ENCODE measurements around the gene GMCL2.

GMCL2 gene, protein sequence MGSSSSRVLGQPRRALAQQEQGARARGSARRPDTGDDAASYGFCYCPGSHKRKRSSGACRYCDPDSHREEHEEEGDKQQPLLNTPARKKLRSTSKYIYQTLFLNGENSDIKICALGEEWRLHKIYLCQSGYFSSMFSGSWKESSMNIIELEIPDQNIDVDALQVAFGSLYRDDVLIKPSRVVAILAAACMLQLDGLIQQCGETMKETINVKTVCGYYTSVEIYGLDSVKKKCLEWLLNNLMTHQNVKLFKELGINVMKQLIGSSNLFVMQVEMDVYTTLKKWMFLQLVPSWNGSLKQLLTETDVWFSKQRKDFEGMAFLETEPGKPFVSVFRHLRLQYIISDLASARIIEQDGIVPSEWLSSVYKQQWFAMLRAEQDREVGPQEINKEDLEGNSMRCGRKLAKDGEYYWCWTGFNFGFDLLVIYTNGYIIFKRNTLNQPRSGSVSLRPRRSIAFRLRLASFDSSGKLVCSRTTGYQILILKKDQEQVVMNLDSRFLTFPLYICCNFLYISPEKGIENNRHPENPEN

DNA sequence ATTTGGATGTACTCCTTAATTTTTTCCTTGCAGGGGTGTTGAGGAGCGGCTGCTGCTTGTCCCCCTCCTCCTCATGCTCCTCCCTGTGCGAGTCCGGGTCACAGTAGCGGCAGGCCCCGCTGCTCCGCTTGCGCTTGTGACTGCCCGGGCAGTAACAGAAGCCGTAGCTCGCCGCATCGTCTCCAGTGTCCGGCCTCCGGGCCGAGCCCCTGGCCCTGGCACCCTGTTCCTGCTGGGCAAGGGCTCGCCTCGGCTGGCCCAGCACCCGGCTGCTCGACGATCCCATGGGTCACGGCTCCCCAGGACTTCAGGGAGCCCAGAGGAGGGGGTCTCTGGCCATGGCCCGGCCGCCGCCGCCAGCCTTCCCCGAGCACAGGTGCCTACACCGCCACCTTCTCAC is at the start of gene GMCL2:
Gene GMCL2, minus strand, starts transcription at position 358 of the 400 bp plus-strand sequence. Its CDS starts 72 bp downstream, at position 286.
- H3K9me3 ChIP-seq (ENCODE audit: control insufficient read depth in 1 of 2, low read length in 2 of 2) = no peaks in the 10 kb centered on the region
- no peak within 1 kb of the TSS for H3K27ac ChIP-seq (ENCODE audit: low read depth, low read length)
- H3K4me1 ChIP-seq (ENCODE audit: control insufficient read depth in 1 of 2, insufficient read depth in 2 of 2, low read length in 2 of 2) = no peaks in the 10 kb centered on the region
- H3K36me3 ChIP-seq (ENCODE audit: control insufficient read depth in 1 of 2, insufficient read depth in 2 of 2, low read length in 2 of 2) = no peaks in the 10 kb centered on the region
- H3K9ac ChIP-seq (ENCODE audit: low read depth in 1 of 2, low read length in 2 of 2) = no peak within 1 kb of the TSS
- no peak within 1 kb of the TSS for H3K4me3 ChIP-seq (ENCODE audit: low read depth in 1 of 2, low read length in 2 of 2)
- H3K27me3 ChIP-seq (ENCODE audit: control insufficient read depth in 1 of 2, insufficient read depth in 2 of 2, low read length in 2 of 2) = no peaks in the 10 kb centered on the region

DNA sequence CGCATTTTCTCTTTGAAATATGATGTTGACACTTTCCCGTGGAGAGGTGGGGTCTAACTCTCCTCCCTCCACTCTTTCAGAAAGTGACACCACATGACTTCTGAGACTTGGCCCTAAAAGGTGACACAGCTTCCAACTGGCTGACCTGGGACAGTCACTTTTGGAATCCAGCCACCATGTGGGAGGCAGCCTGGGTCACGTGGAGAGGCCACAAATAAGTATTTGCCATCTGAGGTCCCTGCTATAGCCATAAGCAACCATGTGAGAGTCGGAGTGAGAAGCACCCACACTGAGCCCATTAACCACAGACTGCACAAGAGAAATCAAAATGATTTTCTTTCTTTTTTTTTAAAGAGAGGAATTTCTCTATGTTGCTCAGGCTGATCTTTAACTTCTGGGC is 49.5 kb upstream of the GMCL2 start:
- Histone ChIP-seq H3K4me3 (ENCODE audit: low read depth in 1 of 2, low read length in 2 of 2) (no peak overlapping the region), H3K9me3 (ENCODE audit: control insufficient read depth in 1 of 2, low read length in 2 of 2) (no peaks in the 10 kb centered on the region), H3K27me3 (ENCODE audit: control insufficient read depth in 1 of 2, insufficient read depth in 2 of 2, low read length in 2 of 2) (no peaks in the 10 kb centered on the region), H3K4me1 (ENCODE audit: control insufficient read depth in 1 of 2, insufficient read depth in 2 of 2, low read length in 2 of 2) (peaks cover 37 to 43% of the 10 kb centered on the region in 2 donors), H3K36me3 (ENCODE audit: control insufficient read depth in 1 of 2, insufficient read depth in 2 of 2, low read length in 2 of 2) (no peaks in the 10 kb centered on the region), H3K27ac (ENCODE audit: low read depth, low read length) (no peak overlapping the region), H3K9ac (ENCODE audit: low read depth in 1 of 2, low read length in 2 of 2) (no peak overlapping the region)

DNA sequence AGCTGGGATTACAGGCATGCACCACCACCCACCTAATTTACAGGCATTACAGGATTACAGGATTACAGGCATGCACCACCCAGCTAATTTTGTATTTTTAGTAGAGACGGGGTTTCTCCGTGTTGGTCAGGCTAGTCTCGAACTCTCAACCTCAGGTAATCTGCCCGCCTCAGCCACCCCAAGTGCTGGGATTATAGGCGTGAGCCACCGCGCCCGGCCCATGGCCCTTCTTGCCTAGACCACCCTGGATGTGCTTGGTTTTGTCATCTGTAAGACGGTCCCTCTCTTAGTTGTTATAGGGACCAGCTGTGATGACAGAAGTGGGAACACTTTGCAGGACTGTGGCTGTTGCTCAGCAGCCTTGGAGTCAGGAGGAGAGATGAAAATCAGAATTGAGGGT is 49.0 kb upstream of the GMCL2 start:
- H3K4me3 ChIP-seq (ENCODE audit: low read depth in 1 of 2, low read length in 2 of 2) = no peak overlapping the region
- no peaks in the 10 kb centered on the region for H3K27me3 ChIP-seq (ENCODE audit: control insufficient read depth in 1 of 2, insufficient read depth in 2 of 2, low read length in 2 of 2)
- peaks cover under 1 to 2% of the 10 kb centered on the region in 2 donors for H3K36me3 ChIP-seq (ENCODE audit: control insufficient read depth in 1 of 2, insufficient read depth in 2 of 2, low read length in 2 of 2)
- no peak overlapping the region for H3K9ac ChIP-seq (ENCODE audit: low read depth in 1 of 2, low read length in 2 of 2)
- no peak overlapping the region for H3K27ac ChIP-seq (ENCODE audit: low read depth, low read length)
- H3K9me3 ChIP-seq (ENCODE audit: control insufficient read depth in 1 of 2, low read length in 2 of 2) = no peaks in the 10 kb centered on the region
- H3K4me1 ChIP-seq (ENCODE audit: control insufficient read depth in 1 of 2, insufficient read depth in 2 of 2, low read length in 2 of 2) = peaks cover 43 to 49% of the 10 kb centered on the region in 2 donors

DNA sequence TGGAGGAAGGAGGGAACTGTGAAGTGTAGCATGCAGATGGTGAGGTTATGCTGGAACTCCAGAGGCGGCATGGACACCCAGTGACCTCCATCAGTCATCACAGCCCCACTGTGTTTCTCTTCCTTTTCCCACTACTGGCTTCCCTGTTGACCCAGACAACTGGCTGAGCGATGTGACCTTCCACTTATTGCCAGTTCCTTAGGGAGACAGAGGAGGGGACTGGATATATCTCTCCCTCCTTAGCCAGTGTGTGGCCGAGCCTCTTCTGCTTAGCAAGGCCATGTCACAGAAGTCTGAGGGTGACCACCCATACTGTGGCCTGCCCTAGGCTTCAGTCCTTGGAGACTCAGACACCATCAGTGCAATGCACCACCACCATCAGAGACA is 48.4 kb upstream of the GMCL2 start:
- H3K27me3 ChIP-seq (ENCODE audit: control insufficient read depth in 1 of 2, insufficient read depth in 2 of 2, low read length in 2 of 2) = no peaks in the 10 kb centered on the region
- H3K27ac ChIP-seq (ENCODE audit: low read depth, low read length) = no peak overlapping the region
- peaks cover 4 to 5% of the 10 kb centered on the region in 2 donors for H3K36me3 ChIP-seq (ENCODE audit: control insufficient read depth in 1 of 2, insufficient read depth in 2 of 2, low read length in 2 of 2)
- H3K4me3 ChIP-seq (ENCODE audit: low read depth in 1 of 2, low read length in 2 of 2) = no peak overlapping the region
- no peak overlapping the region for H3K9ac ChIP-seq (ENCODE audit: low read depth in 1 of 2, low read length in 2 of 2)
- H3K9me3 ChIP-seq (ENCODE audit: control insufficient read depth in 1 of 2, low read length in 2 of 2) = no peaks in the 10 kb centered on the region
- peaks cover 48 to 54% of the 10 kb centered on the region in 2 donors for H3K4me1 ChIP-seq (ENCODE audit: control insufficient read depth in 1 of 2, insufficient read depth in 2 of 2, low read length in 2 of 2)

DNA sequence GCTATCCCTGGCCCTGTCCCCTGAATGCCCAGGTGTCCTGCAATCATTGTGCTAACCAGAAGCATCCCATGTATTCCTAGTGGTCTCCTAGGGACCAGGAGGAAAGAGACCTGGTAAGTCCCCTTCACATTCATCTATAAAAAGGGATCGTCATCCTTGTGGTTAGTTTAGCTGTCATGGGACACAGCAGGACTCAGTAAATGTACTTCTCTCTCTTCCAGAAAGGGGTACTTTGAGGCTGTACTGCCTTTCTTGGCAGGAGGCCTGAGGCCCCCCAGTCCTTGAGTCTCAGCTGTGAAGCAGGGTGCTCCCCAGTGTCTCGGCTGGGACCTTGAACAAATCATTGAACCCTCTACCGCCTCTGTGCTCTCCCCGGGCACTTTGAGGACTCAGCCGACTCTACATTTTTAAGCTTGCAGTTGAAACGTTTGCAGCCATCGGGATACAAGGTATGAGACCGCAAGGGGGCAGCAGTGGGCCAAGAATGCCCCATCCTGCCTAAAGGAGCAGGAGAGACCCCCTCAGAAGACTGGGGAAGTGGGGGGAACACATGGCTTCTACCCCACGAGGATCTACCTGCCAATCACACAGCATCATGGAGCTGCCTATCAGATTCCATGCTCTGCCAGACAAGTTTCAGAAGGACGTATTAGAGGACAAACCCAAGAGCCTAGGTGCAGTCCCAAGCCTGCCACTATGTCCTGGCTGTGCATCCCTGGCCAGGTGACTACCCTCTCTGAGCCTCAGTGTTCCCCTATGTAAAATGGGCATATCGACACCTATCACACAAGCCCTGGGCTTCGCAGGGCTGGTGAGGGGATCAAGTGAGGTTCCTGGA is 47.8 kb upstream of the GMCL2 start:
- peak overlapping the region in 1 of 2 donors; percentile 6 for H3K9ac ChIP-seq (ENCODE audit: low read depth in 1 of 2, low read length in 2 of 2)
- no peaks in the 10 kb centered on the region for H3K27me3 ChIP-seq (ENCODE audit: control insufficient read depth in 1 of 2, insufficient read depth in 2 of 2, low read length in 2 of 2)
- H3K4me1 ChIP-seq (ENCODE audit: control insufficient read depth in 1 of 2, insufficient read depth in 2 of 2, low read length in 2 of 2) = peaks cover 53 to 54% of the 10 kb centered on the region in 2 donors
- H3K36me3 ChIP-seq (ENCODE audit: control insufficient read depth in 1 of 2, insufficient read depth in 2 of 2, low read length in 2 of 2) = peaks cover 6% of the 10 kb centered on the region in 2 donors
- H3K27ac ChIP-seq (ENCODE audit: low read depth, low read length) = no peak overlapping the region
- no peak overlapping the region for H3K4me3 ChIP-seq (ENCODE audit: low read depth in 1 of 2, low read length in 2 of 2)
- H3K9me3 ChIP-seq (ENCODE audit: control insufficient read depth in 1 of 2, low read length in 2 of 2) = no peaks in the 10 kb centered on the region

DNA sequence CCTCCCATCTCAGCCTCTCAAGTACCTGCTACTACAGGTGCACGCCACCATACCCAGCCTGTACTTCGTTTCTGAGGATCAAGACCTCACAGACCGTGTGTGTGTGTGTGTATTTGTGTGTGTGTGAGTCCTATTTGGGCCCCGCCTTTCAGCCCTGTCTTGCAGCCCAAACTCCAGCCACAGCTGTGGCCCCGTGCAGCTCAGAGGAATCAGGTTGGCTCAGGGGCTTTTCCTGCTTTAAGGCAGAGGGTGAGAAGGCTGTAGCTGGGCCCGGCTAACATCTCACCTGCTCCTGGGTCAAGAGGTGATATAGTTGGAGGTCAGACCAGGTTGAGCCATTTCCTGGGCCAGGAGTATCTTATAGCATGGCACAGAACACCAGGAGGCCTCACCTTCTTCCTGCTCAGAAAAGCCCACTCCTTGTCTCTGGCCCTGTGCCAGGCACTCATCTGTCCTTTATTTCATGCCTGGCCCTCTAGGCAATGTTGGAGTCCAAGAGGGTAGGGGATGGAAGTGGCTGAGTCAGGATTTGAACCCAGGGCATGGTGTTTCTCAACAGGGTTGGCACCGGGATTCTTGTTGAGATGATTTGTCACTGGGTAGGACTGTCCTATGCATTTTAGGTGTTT is 47.1 kb upstream of the GMCL2 start:
- Histone ChIP-seq H3K36me3 (ENCODE audit: control insufficient read depth in 1 of 2, insufficient read depth in 2 of 2, low read length in 2 of 2) (peaks cover 13% of the 10 kb centered on the region in 2 donors), H3K9me3 (ENCODE audit: control insufficient read depth in 1 of 2, low read length in 2 of 2) (no peaks in the 10 kb centered on the region), H3K4me3 (ENCODE audit: low read depth in 1 of 2, low read length in 2 of 2) (no peak overlapping the region), H3K27me3 (ENCODE audit: control insufficient read depth in 1 of 2, insufficient read depth in 2 of 2, low read length in 2 of 2) (no peaks in the 10 kb centered on the region), H3K9ac (ENCODE audit: low read depth in 1 of 2, low read length in 2 of 2) (no peak overlapping the region), H3K4me1 (ENCODE audit: control insufficient read depth in 1 of 2, insufficient read depth in 2 of 2, low read length in 2 of 2) (peaks cover 59% of the 10 kb centered on the region in 2 donors), H3K27ac (ENCODE audit: low read depth, low read length) (no peak overlapping the region)

DNA sequence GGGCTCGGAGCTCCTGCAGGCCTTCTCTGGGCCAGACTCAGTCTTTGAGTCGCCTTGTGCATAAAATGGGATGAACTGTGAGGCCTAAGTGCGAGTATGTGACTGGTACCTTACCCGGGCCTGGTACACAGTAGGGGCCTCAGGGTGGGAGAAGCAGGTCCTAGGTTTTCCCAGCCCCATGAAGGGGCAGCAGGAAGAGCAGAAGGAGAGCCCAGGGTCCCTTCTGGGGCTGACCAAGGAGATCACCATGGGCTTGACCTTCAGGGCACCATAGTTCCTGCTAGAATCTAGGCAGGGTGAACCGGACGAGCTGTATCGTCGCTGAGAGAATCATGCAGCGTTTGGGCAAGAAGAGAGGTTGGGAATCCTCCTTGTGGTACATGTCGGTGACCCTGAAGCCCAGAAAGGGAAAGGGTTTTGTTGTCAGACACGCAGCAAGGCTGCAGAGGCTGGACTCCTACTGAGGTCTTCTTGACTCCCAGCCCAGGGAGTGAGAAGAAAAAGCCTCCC is 45.8 kb upstream of the GMCL2 start:
- Histone ChIP-seq H3K4me3 (ENCODE audit: low read depth in 1 of 2, low read length in 2 of 2) (peak overlapping the region; percentile 78 to 91), H3K9ac (ENCODE audit: low read depth in 1 of 2, low read length in 2 of 2) (peak overlapping the region; percentile 88 to 91), H3K4me1 (ENCODE audit: control insufficient read depth in 1 of 2, insufficient read depth in 2 of 2, low read length in 2 of 2) (peaks cover 51 to 55% of the 10 kb centered on the region in 2 donors), H3K9me3 (ENCODE audit: control insufficient read depth in 1 of 2, low read length in 2 of 2) (no peaks in the 10 kb centered on the region), H3K36me3 (ENCODE audit: control insufficient read depth in 1 of 2, insufficient read depth in 2 of 2, low read length in 2 of 2) (peaks cover 24 to 25% of the 10 kb centered on the region in 2 donors), H3K27me3 (ENCODE audit: control insufficient read depth in 1 of 2, insufficient read depth in 2 of 2, low read length in 2 of 2) (no peaks in the 10 kb centered on the region), H3K27ac (ENCODE audit: low read depth, low read length) (peak overlapping the region; percentile 93)

DNA sequence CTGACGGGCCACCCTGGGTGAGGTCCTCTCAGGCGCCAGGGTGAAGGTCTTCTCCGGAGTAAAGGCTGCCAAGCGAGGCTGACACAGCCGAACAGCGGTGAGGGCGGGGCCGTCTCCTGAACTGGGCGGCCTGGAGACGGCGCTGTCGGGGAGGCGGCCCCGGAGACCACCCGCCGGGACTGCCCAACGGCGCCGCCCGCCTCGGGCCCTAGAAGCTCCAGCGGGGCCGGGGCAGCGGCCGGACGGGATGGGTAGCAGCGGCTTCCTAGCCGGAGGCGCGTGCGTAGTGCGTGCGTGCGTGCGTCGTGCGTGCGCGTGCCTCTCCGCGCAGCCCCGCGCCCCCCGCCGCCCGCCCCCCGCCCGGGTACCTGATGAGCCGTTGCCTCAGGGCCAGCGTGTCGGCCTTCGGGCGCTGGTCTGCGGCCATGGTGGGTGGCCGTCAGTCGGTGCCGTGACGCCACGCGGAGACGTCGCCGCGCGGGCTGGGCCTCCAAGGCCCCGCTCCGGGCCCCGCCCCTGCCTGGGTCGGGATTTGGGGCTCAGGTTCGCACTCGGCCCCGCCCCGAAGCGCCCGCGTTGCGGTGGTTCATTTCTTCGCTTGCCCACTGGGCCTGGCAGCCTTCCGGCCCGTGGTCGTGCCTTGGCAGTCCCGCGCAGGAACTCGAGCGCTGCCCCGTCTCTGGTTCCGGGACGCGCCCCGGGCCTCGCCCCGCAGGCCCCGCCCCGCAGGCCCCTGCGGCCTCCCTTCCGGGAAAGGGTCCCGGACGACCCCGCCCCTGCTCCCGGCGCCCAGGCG is 45.2 kb upstream of the GMCL2 start, which contains the start of gene PHYKPL:
Gene PHYKPL, minus strand, starts transcription at position 679 of the 796 bp plus-strand sequence. Its CDS starts 252 bp downstream, at position 427.
- Histone ChIP-seq H3K27ac (ENCODE audit: low read depth, low read length) (peak within 1 kb of the TSS; percentile 93), H3K9me3 (ENCODE audit: control insufficient read depth in 1 of 2, low read length in 2 of 2) (no peaks in the 10 kb centered on the region), H3K36me3 (ENCODE audit: control insufficient read depth in 1 of 2, insufficient read depth in 2 of 2, low read length in 2 of 2) (peaks cover 31% of the 10 kb centered on the region in 2 donors), H3K4me1 (ENCODE audit: control insufficient read depth in 1 of 2, insufficient read depth in 2 of 2, low read length in 2 of 2) (peaks cover 48 to 53% of the 10 kb centered on the region in 2 donors), H3K27me3 (ENCODE audit: control insufficient read depth in 1 of 2, insufficient read depth in 2 of 2, low read length in 2 of 2) (no peaks in the 10 kb centered on the region), H3K4me3 (ENCODE audit: low read depth in 1 of 2, low read length in 2 of 2) (peak within 1 kb of the TSS; percentile 78 to 91), H3K9ac (ENCODE audit: low read depth in 1 of 2, low read length in 2 of 2) (peak within 1 kb of the TSS; percentile 88 to 91)

DNA sequence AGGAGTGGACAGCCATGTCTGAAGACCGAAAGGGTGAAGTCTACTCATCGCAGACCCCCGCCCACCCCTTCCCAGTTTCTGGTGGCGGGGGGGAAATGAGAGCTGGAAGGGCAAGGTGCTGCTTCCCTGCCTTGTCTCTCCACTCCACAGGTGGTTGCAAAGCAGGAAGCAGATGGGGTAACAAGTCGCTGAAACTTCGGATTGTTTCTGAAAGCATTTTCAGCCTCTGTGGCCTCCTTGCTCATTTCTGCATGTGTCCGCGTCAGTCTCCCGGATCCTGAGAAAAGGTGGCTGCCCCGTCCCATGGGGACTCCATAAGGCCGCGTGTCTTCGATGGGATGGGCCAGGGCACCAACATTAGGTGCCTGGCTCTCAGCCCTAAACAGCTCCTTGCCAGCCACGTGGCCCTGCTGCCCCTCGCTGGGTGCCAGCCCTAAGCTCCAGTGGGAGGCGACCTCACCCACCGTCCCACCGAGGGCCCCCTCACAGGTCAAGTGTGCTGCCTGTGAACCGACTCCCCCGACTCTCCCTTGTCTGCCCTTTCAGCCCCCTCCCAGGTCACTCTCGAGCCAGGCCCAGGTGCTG is 44.5 kb upstream of the GMCL2 start:
- H3K4me3 ChIP-seq (ENCODE audit: low read depth in 1 of 2, low read length in 2 of 2) = peak overlapping the region; percentile 78 to 91
- H3K9ac ChIP-seq (ENCODE audit: low read depth in 1 of 2, low read length in 2 of 2) = peak overlapping the region; percentile 88 to 91
- H3K36me3 ChIP-seq (ENCODE audit: control insufficient read depth in 1 of 2, insufficient read depth in 2 of 2, low read length in 2 of 2) = peaks cover 34% of the 10 kb centered on the region in 2 donors
- H3K27me3 ChIP-seq (ENCODE audit: control insufficient read depth in 1 of 2, insufficient read depth in 2 of 2, low read length in 2 of 2) = no peaks in the 10 kb centered on the region
- H3K9me3 ChIP-seq (ENCODE audit: control insufficient read depth in 1 of 2, low read length in 2 of 2) = no peaks in the 10 kb centered on the region
- H3K27ac ChIP-seq (ENCODE audit: low read depth, low read length) = peak overlapping the region; percentile 93
- peaks cover 43 to 50% of the 10 kb centered on the region in 2 donors for H3K4me1 ChIP-seq (ENCODE audit: control insufficient read depth in 1 of 2, insufficient read depth in 2 of 2, low read length in 2 of 2)

Measured in duodenal mucosa (tissue), 2 donors.